ENCODE results near the gene GOLGA8Q.
"Not testable (repeated sequence)": the region's sequence is repeated elsewhere in the genome, so short reads cannot be mapped to it uniquely, and the experiment has no call there.

Gene GOLGA8Q

DNA sequence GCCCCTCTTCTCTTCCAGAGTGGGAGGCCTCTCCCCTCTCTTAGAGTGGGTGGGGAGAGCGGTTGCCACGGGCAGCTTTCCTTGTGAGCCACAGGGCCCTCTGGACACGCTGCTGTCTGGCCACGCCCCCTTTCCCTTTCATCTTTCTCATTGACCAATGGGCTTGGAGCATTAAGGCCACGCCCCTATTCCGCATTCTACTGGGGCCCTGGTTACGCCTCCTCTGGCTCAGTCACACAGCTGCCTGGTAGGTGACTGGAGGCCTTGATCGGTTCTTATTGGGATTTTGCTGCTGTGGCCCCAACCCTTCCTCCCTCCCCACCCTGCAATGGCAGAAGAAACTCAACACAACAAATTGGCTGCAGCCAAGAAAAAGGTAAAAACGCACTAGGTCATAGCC lies at the start of gene GOLGA8Q:
Gene GOLGA8Q, plus strand, starts transcription at position 301 of the 400 bp plus-strand sequence. Its CDS starts 28 bp downstream, at position 329.
- not testable (repeated sequence) for DNase-seq (ENCODE audit: insufficient read length, low spot score); FAIRE-seq

DNA sequence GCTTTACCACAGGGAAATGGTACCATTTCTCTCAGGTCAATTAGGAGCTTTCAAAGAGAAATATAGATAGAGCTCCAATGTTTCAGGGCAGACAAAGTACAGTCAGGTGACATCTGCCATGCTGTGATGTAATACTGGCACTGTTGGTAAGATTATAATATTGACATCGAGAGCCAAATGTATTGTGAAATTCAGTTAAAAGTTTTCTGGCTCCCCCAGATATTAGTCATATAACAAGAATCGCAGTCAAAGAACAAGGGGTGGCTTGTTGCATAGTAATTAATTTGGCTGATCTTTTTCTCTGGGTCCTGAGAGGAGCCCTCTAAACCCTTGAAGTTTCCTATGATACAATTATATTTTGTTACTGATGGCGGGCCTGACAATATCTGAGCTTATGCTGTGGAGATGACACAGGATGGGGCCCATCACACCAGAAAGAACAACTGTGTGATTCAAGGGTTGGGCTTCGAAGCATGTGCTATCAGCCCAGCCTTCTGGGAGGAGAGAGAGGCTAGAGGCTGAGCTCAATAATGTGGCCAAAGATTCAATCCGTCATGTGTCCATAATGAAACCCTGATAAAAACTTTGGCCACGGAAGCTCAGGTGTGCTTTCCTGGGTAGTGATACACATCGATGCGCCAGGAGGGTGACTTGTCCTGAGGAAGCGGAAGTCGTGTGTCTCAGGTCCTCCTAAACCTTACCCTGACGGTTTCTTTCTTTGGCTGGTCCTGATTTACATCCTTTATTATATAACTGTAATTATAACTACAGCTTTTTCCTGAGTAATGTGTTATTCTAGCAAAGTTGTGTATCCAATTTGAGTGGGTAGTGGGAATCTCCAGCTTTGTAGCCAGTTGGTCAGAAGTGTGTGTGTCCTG lies 48.7 kb upstream of the GOLGA8Q start:
- DNase-seq (ENCODE audit: insufficient read length, low spot score); FAIRE-seq: not testable (repeated sequence)

- FAIRE-seq; DNase-seq (ENCODE audit: insufficient read length, low spot score): not testable (repeated sequence)
Observed at GRCh38 chr15:30504162-30504843, 47.5 kb upstream of the GOLGA8Q start.

DNA sequence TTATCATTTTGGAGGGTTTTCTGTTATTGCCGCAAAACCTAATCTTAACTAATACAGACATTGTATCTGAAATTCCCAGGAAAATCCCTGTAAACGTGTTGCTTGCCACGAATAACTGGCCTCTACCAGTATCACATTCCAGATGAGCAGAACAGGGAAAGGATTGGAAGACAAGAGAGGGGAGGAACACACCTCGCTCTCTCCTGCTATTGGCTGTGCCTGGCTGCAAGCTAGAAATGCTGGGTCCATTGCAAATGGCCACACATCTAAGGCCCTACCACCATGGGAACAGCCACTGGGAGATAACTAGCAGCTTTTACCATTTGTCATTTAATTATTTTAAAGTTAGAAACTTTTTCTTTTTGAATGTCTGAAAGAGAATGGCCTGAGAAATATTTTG lies 37.3 kb upstream of the GOLGA8Q start:
- not testable (repeated sequence) for DNase-seq (ENCODE audit: insufficient read length, low spot score); FAIRE-seq

- DNase-seq (ENCODE audit: insufficient read length, low spot score); FAIRE-seq: not testable (repeated sequence)
Observed at GRCh38 chr15:30523453-30524243, 28.2 kb upstream of the GOLGA8Q start.

- DNase-seq (ENCODE audit: insufficient read length, low spot score): not testable (repeated sequence)
Observed at GRCh38 chr15:30525912-30526311, 25.9 kb upstream of the GOLGA8Q start.

GRCh38 chr15:30529049-30529448 lies 22.8 kb upstream of the GOLGA8Q start:
- not testable (repeated sequence) for FAIRE-seq; DNase-seq (ENCODE audit: insufficient read length, low spot score)

More at GRCh38 chr15:30525912-30526311, 25.9 kb upstream of the GOLGA8Q start:
- FAIRE-seq: not testable (repeated sequence)

GRCh38 chr15:30566949-30567348 lies 15.1 kb downstream of the GOLGA8Q start:
- FAIRE-seq; DNase-seq (ENCODE audit: insufficient read length, low spot score): not testable (repeated sequence)

- FAIRE-seq: not testable (repeated sequence)
Observed at GRCh38 chr15:30573012-30573491, 21.2 kb downstream of the GOLGA8Q start.

DNA sequence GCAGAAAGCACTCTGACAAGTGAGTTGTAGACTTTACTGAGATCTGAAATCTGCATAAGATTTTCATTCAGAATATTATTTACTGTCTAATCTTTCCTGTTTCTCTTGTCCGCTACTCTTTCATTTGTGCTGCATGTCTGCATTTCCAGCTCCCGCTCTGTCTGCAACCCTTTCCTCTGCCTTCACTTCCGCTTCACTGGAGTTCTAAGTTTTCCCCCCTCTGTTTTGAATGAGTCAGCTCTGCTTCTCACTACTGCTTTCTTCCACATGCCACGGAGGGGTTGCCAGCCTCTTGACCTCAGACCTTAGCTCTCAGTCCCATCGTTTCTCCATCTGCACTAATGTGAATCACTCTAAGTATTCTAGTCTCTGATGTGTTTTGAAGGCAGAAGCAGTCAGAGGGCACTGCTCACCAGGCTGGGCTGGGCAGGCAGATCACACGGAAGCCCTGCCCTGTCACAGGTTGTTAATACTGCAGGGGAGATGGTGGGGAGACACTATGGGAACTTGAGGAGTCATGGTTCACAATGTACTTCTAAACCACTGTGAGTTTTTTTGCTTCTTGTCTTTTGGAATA lies 27.6 kb downstream of the GOLGA8Q start:
- not testable (repeated sequence) for DNase-seq (ENCODE audit: insufficient read length, low spot score); FAIRE-seq

More at GRCh38 chr15:30573012-30573491, 21.2 kb downstream of the GOLGA8Q start:
- not testable (repeated sequence) for DNase-seq (ENCODE audit: insufficient read length, low spot score)

DNA sequence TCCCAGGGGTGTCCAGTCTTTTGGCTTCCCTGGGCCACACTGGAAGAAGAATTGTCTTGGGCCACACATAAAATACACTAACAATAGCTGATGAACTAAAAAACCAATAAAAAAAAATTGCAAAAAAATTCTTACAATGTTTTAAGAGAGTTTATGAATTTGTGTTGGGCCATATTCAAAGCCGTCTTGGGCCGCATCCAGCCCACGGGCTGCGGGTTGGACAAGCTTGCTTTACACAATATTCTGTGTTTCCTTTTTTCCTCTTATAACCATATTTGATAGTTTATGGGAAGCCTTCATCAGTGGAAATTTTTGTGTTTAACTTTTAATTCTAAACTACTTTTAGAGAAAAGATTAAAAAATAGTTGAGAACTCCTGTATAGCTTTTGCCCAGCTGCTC lies 28.9 kb downstream of the GOLGA8Q start:
- DNase-seq (ENCODE audit: insufficient read length, low spot score); FAIRE-seq: not testable (repeated sequence)

DNA sequence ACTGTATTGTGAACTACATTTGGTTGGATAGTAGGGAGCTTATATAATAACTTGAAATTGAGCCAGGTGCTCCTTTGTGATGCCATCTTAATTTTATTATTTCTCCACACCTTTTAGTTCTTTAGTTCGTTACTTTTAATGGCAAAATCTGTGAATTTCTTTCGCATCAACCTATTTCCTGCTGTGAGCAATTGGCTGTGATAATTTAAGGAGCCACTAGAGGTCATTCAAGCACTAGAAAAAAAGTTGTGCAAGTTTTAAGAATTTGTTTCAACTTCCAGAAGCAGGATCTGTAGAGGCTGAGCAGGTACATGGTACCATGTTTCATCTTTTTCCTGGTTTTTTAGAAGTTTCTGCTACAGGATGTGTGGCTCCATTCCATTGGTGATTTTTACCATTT lies 47.1 kb downstream of the GOLGA8Q start:
- FAIRE-seq; DNase-seq (ENCODE audit: insufficient read length, low spot score): not testable (repeated sequence)
- peak; percentile 19 for TF ChIP-seq CTCF (IDR thresholded peaks at IDR 0.05; ENCODE audit: insufficient read depth, missing control alignments)

GRCh38 chr15:30603796-30604195 lies 51.9 kb downstream of the GOLGA8Q start, which contains the start of gene GOLGA8H:
TSS of gene GOLGA8H (plus strand) at chr15:30604028. CDS start at chr15:30604126, 98 bp downstream.
- FAIRE-seq; DNase-seq (ENCODE audit: insufficient read length, low spot score): not testable (repeated sequence)

All from D721Med (cell line).